PC-3 (cell line): ENCODE measurements around the gene PKD1L1. TPM values are rescaled to one million over a fixed set of nuclear protein-coding genes. Genes with fewer than 3 reads are reported as not detected.

Experiments
- ATAC-seq: fragments of 200-7000 bp; cut with Tn5 transposase; 2 replicates; pipeline ENCODE4 v1.9.1; 2020; ENCODE audit warnings: mild to moderate bottlenecking, moderate library complexity
- BruUV-seq: library from RNA; stranded (reverse); fragments of 400-500 nt; replicated peaks from 2 replicates; lab custom pipeline; 2021; lab: Mats Ljungman, UMichigan
- CTCF ChIA-PET: fragments of 300-600 bp; sonication (Branson Sonifier 250); formaldehyde crosslinking; loops from one replicate; lab custom pipeline; 2022; ENCODE audit warnings: antibody characterized with exemption; lab: Charles Lee
- POLR2A ChIA-PET: fragments of 300-600 bp; sonication (Branson Sonifier 250); formaldehyde crosslinking; loops from one replicate; lab custom pipeline; 2022; ENCODE audit warnings: antibody characterized with exemption; ENCODE audit not compliant: unreplicated experiment; lab: Charles Lee
- DNase-seq: peaks from one replicate; pipeline ENCODE4 v3.0.0-alpha.2; 2015
- H2AFZ ChIP-seq: fragments of 300-600 bp; sonication (generic); 2 replicates; pipeline ENCODE4 v1.6.0; 2016; ENCODE audit warnings: antibody characterized with exemption, low read length
- H3F3A ChIP-seq: fragments of 300-600 bp; sonication (generic); one replicate; pipeline ENCODE4 v1.6.0; 2017; ENCODE audit warnings: antibody characterized with exemption, low read length, control low read depth, mild to moderate bottlenecking; ENCODE audit not compliant: unreplicated experiment
- H3K27ac ChIP-seq: fragments of 300-600 bp; sonication (generic); 2 replicates; pipeline ENCODE4 v1.5.1; 2016; ENCODE audit warnings: mild to moderate bottlenecking, low read length
- H3K27me3 ChIP-seq: fragments of 300-600 bp; sonication (generic); 2 replicates; pipeline ENCODE4 v1.6.1; 2016; ENCODE audit warnings: low read length, mixed read lengths
- H3K36me3 ChIP-seq: fragments of 300-600 bp; sonication (generic); 2 replicates; pipeline ENCODE4 v1.6.1; 2016; ENCODE audit warnings: low read depth, mixed run types, low read length, mixed read lengths
- H3K4me1 ChIP-seq: fragments of 300-600 bp; sonication (generic); 2 replicates; pipeline ENCODE4 v1.5.1; 2016; ENCODE audit warnings: low read length; ENCODE audit not compliant: insufficient read depth
- H3K4me2 ChIP-seq: fragments of 300-600 bp; sonication (generic); 2 replicates; pipeline ENCODE4 v1.6.0; 2016; ENCODE audit warnings: low read length
- H3K4me3 ChIP-seq: fragments of 300-600 bp; sonication (generic); 2 replicates; pipeline ENCODE4 v1.5.1; 2016; ENCODE audit warnings: mild to moderate bottlenecking, low read length, mixed read lengths
- H3K79me2 ChIP-seq: fragments of 300-600 bp; sonication (generic); 2 replicates; pipeline ENCODE4 v1.6.1; 2017; ENCODE audit warnings: low read length, mixed read lengths
- H3K9ac ChIP-seq: fragments of 300-600 bp; sonication (generic); 2 replicates; pipeline ENCODE4 v1.6.0; 2016; ENCODE audit warnings: mild to moderate bottlenecking, low read length
- H3K9me2 ChIP-seq: fragments of 300-600 bp; sonication (generic); replicated peaks from 2 replicates; pipeline ENCODE4 v1.6.1; 2016; ENCODE audit warnings: mixed run types, low read length, mixed read lengths
- H3K9me3 ChIP-seq: fragments of 300-600 bp; sonication (generic); 2 replicates; pipeline ENCODE4 v1.6.1; 2016; ENCODE audit warnings: low read length, mixed read lengths
- H4K20me1 ChIP-seq: fragments of 300-600 bp; sonication (generic); 2 replicates; pipeline ENCODE4 v1.6.1; 2016; ENCODE audit warnings: low read length, mixed read lengths
- EZH2 ChIP-seq: fragments of 300-600 bp; sonication (generic); IDR thresholded peaks from one replicate; pipeline ENCODE4 v1.6.1; 2017; ENCODE audit warnings: antibody characterized with exemption, mild to moderate bottlenecking, low read length; ENCODE audit not compliant: unreplicated experiment
- EZH2phosphoT487 ChIP-seq: fragments of 300-600 bp; sonication (generic); IDR thresholded peaks from 2 replicates; pipeline ENCODE4 v1.6.1; 2018; ENCODE audit warnings: mild to moderate bottlenecking, antibody characterized with exemption, low read length, borderline replicate concordance
- intact Hi-C: fragments of 100-400 bp; cut with micrococcal nuclease; formaldehyde crosslinking; loops from 2 replicates; pipeline ENCODE4 v1.9.0; 2023
- total RNA-seq: library from RNA; depleted of rRNA; stranded (reverse); fragments of >200 nt; gene quantifications from 2 replicates; pipeline ENCODE4 v1.2.3, GENCODE V29; 2014
- TF ChIP-seq, protein P1 (sequence below): fragments of 300-600 bp; sonication (generic); conservative IDR thresholded peaks from 2 replicates; pipeline ENCODE4 v1.5.1; 2017; ENCODE audit warnings: antibody characterized with exemption, low read depth, mild to moderate bottlenecking, low read length

The PKD1L1 gene
- total RNA-seq, 1 experiment from 2014 or later: 0.04 TPM

DNA sequence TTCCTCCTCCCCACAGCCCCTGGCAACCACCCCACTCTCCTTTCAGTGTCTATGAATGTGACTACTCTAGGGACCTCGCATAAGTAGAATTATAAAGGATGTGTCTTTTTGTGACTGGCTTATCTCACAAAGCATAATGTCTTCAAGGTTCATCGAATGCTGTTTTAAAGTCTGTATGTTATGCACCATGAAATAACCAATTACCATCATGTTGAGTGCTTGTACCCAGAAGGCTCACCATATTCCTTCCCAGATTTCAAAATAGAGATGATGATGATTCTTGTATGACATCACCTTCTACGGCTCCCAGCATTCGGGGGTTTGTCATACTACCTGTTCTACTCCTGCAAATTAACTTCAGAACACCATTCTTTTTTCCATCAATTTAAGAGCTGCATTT lies 11.9 kb downstream of the PKD1L1 start:
- ChIA-PET CTCF (no interaction called here), POLR2A (no interaction called here)
- no peaks in the 10 kb centered on the region for H3K9me2 ChIP-seq
- no peak overlapping the region for H3K9ac ChIP-seq
- no peak overlapping the region for H3K4me3 ChIP-seq
- no peak overlapping the region for H3K4me2 ChIP-seq
- BruUV-seq: no TSS peak
- no peaks in the 10 kb centered on the region for H3K9me3 ChIP-seq
- TF ChIP-seq, protein P1, sequence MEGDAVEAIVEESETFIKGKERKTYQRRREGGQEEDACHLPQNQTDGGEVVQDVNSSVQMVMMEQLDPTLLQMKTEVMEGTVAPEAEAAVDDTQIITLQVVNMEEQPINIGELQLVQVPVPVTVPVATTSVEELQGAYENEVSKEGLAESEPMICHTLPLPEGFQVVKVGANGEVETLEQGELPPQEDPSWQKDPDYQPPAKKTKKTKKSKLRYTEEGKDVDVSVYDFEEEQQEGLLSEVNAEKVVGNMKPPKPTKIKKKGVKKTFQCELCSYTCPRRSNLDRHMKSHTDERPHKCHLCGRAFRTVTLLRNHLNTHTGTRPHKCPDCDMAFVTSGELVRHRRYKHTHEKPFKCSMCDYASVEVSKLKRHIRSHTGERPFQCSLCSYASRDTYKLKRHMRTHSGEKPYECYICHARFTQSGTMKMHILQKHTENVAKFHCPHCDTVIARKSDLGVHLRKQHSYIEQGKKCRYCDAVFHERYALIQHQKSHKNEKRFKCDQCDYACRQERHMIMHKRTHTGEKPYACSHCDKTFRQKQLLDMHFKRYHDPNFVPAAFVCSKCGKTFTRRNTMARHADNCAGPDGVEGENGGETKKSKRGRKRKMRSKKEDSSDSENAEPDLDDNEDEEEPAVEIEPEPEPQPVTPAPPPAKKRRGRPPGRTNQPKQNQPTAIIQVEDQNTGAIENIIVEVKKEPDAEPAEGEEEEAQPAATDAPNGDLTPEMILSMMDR: no peak
- TF ChIP-seq EZH2phosphoT487 (no peak), EZH2 (no peak)
- H3K4me1 ChIP-seq: peaks cover 6% of the 10 kb centered on the region
- no peak overlapping the region for H2AFZ ChIP-seq
- intact Hi-C loops: loop anchor here (5.0 kb wide), 1 partner anchor 119 kb away; no protein-coding TSS in a partner anchor
- no peaks in the 10 kb centered on the region for H3K36me3 ChIP-seq
- no peak overlapping the region for H3K27ac ChIP-seq
- H3K79me2 ChIP-seq: no peaks in the 10 kb centered on the region
- H4K20me1 ChIP-seq: no peaks in the 10 kb centered on the region
- no peak for ATAC-seq
- no peaks in the 10 kb centered on the region for H3F3A ChIP-seq
- DNase-seq: no peak
- H3K27me3 ChIP-seq: no peaks in the 10 kb centered on the region

DNA sequence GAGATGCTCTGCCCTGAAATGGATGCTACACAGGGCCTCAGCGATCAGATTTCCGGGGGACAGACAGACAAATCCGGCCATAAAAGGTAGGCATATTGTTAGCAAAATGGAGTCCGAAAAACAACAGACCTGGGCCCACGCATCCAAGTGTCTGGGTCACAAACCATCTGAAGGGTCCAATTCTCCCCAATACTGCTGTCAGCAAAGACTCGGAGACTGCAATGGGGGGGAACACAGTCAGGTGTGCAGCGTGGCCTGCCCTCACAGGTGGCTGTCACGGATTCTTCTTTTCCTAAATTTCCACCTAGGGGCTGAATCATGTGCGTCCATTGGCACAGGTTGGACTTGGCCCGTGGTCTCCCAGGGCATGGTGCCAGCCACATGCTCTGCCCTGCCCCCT lies 12.9 kb downstream of the PKD1L1 start:
- POLR2A ChIA-PET: no interaction called here
- ATAC-seq (no peak), DNase-seq (no peak)

DNA sequence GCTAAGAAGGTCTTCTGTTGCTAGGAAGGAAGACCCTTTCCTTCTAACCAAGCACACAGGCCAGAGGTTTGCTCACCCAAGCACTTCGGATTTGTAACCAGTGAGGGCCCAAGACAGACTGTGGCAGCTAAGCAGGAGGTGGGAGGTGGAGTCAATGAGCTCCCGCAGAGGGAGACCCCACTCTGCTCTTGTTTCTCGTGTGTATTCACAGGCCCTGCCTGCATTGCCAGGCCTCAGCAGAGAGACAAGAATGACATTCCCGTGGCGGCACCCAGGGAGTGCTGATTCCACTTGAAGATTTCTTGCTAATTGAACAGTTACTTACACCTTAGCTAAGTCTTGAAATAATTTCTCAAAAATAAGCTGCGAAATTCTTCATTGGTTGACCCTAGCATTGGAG lies 13.4 kb downstream of the PKD1L1 start:
- H3K27ac ChIP-seq: no peak overlapping the region
- intact Hi-C loops: loop anchor here (5.0 kb wide), 1 partner anchor 118 kb away; no protein-coding TSS in a partner anchor
- POLR2A ChIA-PET: no interaction called here

More for the DNA sequence above, 12.9 kb downstream of the PKD1L1 start:
- Histone ChIP-seq H3F3A (no peaks in the 10 kb centered on the region), H3K4me3 (no peak overlapping the region), H3K9me3 (no peaks in the 10 kb centered on the region), H3K9ac (no peak overlapping the region), H3K4me1 (no peaks in the 10 kb centered on the region), H4K20me1 (no peaks in the 10 kb centered on the region), H3K4me2 (no peak overlapping the region), H3K36me3 (no peaks in the 10 kb centered on the region), H3K79me2 (no peaks in the 10 kb centered on the region), H3K27ac (no peak overlapping the region), H3K27me3 (no peaks in the 10 kb centered on the region), H2AFZ (no peak overlapping the region), H3K9me2 (no peaks in the 10 kb centered on the region)
- TF ChIP-seq EZH2 (no peak), EZH2phosphoT487 (no peak)
- TF ChIP-seq, protein P1: no peak
- CTCF ChIA-PET: no interaction called here
- no TSS peak for BruUV-seq
- intact Hi-C loops: loop anchor here (5.0 kb wide), 1 partner anchor 118 kb away; no protein-coding TSS in a partner anchor

More for the DNA sequence above, 13.4 kb downstream of the PKD1L1 start:
- Histone ChIP-seq H3K4me3 (no peak overlapping the region), H3F3A (no peaks in the 10 kb centered on the region), H4K20me1 (no peaks in the 10 kb centered on the region), H3K4me2 (no peak overlapping the region), H3K9me2 (no peaks in the 10 kb centered on the region), H2AFZ (no peak overlapping the region), H3K9me3 (no peaks in the 10 kb centered on the region), H3K36me3 (no peaks in the 10 kb centered on the region), H3K79me2 (no peaks in the 10 kb centered on the region), H3K9ac (no peak overlapping the region), H3K27me3 (no peaks in the 10 kb centered on the region), H3K4me1 (no peaks in the 10 kb centered on the region)
- DNase-seq: no peak
- TF ChIP-seq EZH2phosphoT487 (no peak), EZH2 (no peak)
- TF ChIP-seq, protein P1: no peak
- no peak for ATAC-seq
- BruUV-seq: no TSS peak
- CTCF ChIA-PET: no interaction called here
